Fibroblast of lung (primary cell): Measurements from ENCODE around the gene VWA7. TPM values are rescaled to one million over a fixed set of nuclear protein-coding genes. Genes with fewer than 3 reads are reported as not detected.

ENCODE experiments used
- DNase-seq, 2 donors: peaks; one replicate each; pipeline versions ENCODE4 v3.0.0 to v3.0.0-alpha.2; 2010; ENCODE audit warnings: low read depth in 2 of 2
- H2AFZ ChIP-seq: 2 replicates; pipeline ENCODE4 v1.5.1; 2012; ENCODE audit warnings: low read length, control low read depth, inconsistent platforms
- H3K27ac ChIP-seq: 2 replicates; pipeline ENCODE4 v1.5.1; 2011; ENCODE audit warnings: low read length, control low read depth; ENCODE audit not compliant: insufficient read depth
- H3K27me3 ChIP-seq: 2 replicates; pipeline ENCODE4 v1.5.1; 2011; ENCODE audit warnings: mild to moderate bottlenecking, low read length; ENCODE audit not compliant: control insufficient read depth, insufficient read depth
- H3K36me3 ChIP-seq: 2 replicates; pipeline ENCODE4 v1.5.1; 2011; ENCODE audit warnings: low read length; ENCODE audit not compliant: control insufficient read depth, insufficient read depth
- H3K4me1 ChIP-seq: 2 replicates; pipeline ENCODE4 v1.5.1; 2011; ENCODE audit warnings: low read length; ENCODE audit not compliant: control insufficient read depth, insufficient read depth; ENCODE audit errors: extremely low read depth
- H3K4me2 ChIP-seq: 2 replicates; pipeline ENCODE4 v1.5.1; 2011; ENCODE audit warnings: low read length, control low read depth; ENCODE audit not compliant: insufficient read depth; ENCODE audit errors: extremely low read depth
- H3K4me3 ChIP-seq, 4 experiments: fragments of 200-600 bp in 1 of 4; sonication (generic) in 1 of 4; replicated peaks in 1 of 4; 2 replicates each; pipeline ENCODE4 v1.5.1; 2011 to 2016; ENCODE audit warnings: low read length in 4 of 4, low read depth in 3 of 4, mild to moderate bottlenecking in 3 of 4, control low read depth in 2 of 4, inconsistent platforms in 1 of 4, mixed read lengths in 1 of 4; ENCODE audit not compliant: insufficient read depth in 1 of 4; ENCODE audit errors: control extremely low read depth in 1 of 4
- H3K79me2 ChIP-seq: 2 replicates; pipeline ENCODE4 v1.5.1; 2012; ENCODE audit warnings: mild to moderate bottlenecking, low read length, inconsistent platforms; ENCODE audit not compliant: control insufficient read depth, insufficient read depth
- H3K9ac ChIP-seq: 2 replicates; pipeline ENCODE4 v1.5.1; 2011; ENCODE audit warnings: mild to moderate bottlenecking, low read length, control low read depth; ENCODE audit not compliant: insufficient read depth
- H3K9me3 ChIP-seq: 2 replicates; pipeline ENCODE4 v1.5.1; 2012; ENCODE audit warnings: low read depth, low read length; ENCODE audit not compliant: control insufficient read depth, insufficient read depth
- H4K20me1 ChIP-seq: 2 replicates; pipeline ENCODE4 v1.5.1; 2011; ENCODE audit warnings: low read length; ENCODE audit not compliant: control insufficient read depth, insufficient read depth; ENCODE audit errors: extremely low read depth
- CTCF ChIP-seq, 2 donors: IDR thresholded peaks in 1 of 2; conservative IDR thresholded peaks in 1 of 2; 1 replicate in 1 of 2; 2 replicates in 1 of 2; pipeline ENCODE4 v1.5.1; 2011 to 2012; ENCODE audit warnings: low read length in 2 of 2, control low read depth in 1 of 2, inconsistent platforms in 1 of 2, low read depth in 1 of 2, mild to moderate bottlenecking in 1 of 2
- EZH2 ChIP-seq: IDR thresholded peaks from 2 replicates; pipeline ENCODE4 v1.5.1; 2012; ENCODE audit warnings: low read length, control low read depth, mild to moderate bottlenecking; ENCODE audit errors: missing control alignments
- polyA plus RNA-seq, 2 donors: library from polyadenylated mRNA; depleted of rRNA in 1 of 2; stranded (reverse) in 1 of 2; unstranded in 1 of 2; fragments of >200 nt; gene quantifications; 2 replicates each; pipeline ENCODE4 v1.2.1, GENCODE V29; 2011 to 2012; ENCODE audit warnings: missing spikeins in 1 of 2
- total RNA-seq: library from RNA; depleted of rRNA; stranded (reverse); fragments of >200 nt; gene quantifications from 2 replicates; pipeline ENCODE4 v1.2.1, GENCODE V29; 2014

The VWA7 gene
- total and polyA plus RNA-seq, 2 donors (not counting 1 experiment from before 2014, with no cell fraction given): 0.16 to 0.66 TPM

GRCh38 chr6:31781244-31782125, 4.4 kb upstream of the VWA7 start:
- Histone ChIP-seq H3K36me3 (peaks cover 27% of the 10 kb centered on the region), H3K79me2 (no peaks in the 10 kb centered on the region), H3K27ac (no peak overlapping the region), H3K4me2 (no peak overlapping the region), H4K20me1 (no peaks in the 10 kb centered on the region), H3K4me1 (peaks cover 7% of the 10 kb centered on the region), H3K9ac (no peak overlapping the region), H3K9me3 (no peaks in the 10 kb centered on the region), H3K27me3 (no peaks in the 10 kb centered on the region), H3K4me3 (no peak overlapping the region), H2AFZ (no peak overlapping the region)
- no peak for TF ChIP-seq CTCF (conservative IDR thresholded peaks at IDR 0.05 in 1 of 2, IDR thresholded peaks at IDR 0.05 in 1 of 2; ENCODE audit: low read depth in 1 of 2, low read length in 2 of 2)
- TF ChIP-seq EZH2: no peak
- no peak for DNase-seq

- no peaks in the 10 kb centered on the region for H3K9me3 ChIP-seq
- peaks cover 7% of the 10 kb centered on the region for H3K4me1 ChIP-seq
- H3K4me3 ChIP-seq: no peak overlapping the region
- H3K27me3 ChIP-seq: no peaks in the 10 kb centered on the region
- H4K20me1 ChIP-seq: no peaks in the 10 kb centered on the region
- peaks cover 27% of the 10 kb centered on the region for H3K36me3 ChIP-seq
- no peak overlapping the region for H3K27ac ChIP-seq
- no peak overlapping the region for H3K4me2 ChIP-seq
- H2AFZ ChIP-seq: no peak overlapping the region
- no peak overlapping the region for H3K9ac ChIP-seq
- DNase-seq: no peak
- no peaks in the 10 kb centered on the region for H3K79me2 ChIP-seq
- no peak for TF ChIP-seq EZH2
- TF ChIP-seq CTCF (conservative IDR thresholded peaks at IDR 0.05 in 1 of 2, IDR thresholded peaks at IDR 0.05 in 1 of 2; ENCODE audit: low read depth in 1 of 2, low read length in 2 of 2): no peak
Observed at GRCh38 chr6:31780507-31781243, 3.5 kb upstream of the VWA7 start.

GRCh38 chr6:31779908-31780307, 2.8 kb upstream of the VWA7 start:
- H3K9me3 ChIP-seq: no peaks in the 10 kb centered on the region
- H3K9ac ChIP-seq: no peak overlapping the region
- DNase-seq: no peak
- peaks cover 7% of the 10 kb centered on the region for H3K4me1 ChIP-seq
- no peak overlapping the region for H3K4me3 ChIP-seq
- H2AFZ ChIP-seq: no peak overlapping the region
- H3K36me3 ChIP-seq: peaks cover 20% of the 10 kb centered on the region
- H3K27ac ChIP-seq: no peak overlapping the region
- no peaks in the 10 kb centered on the region for H4K20me1 ChIP-seq
- no peak overlapping the region for H3K4me2 ChIP-seq
- TF ChIP-seq CTCF (conservative IDR thresholded peaks at IDR 0.05 in 1 of 2, IDR thresholded peaks at IDR 0.05 in 1 of 2; ENCODE audit: low read depth in 1 of 2, low read length in 2 of 2): no peak
- TF ChIP-seq EZH2: no peak
- H3K79me2 ChIP-seq: no peaks in the 10 kb centered on the region
- no peaks in the 10 kb centered on the region for H3K27me3 ChIP-seq
